ENCODE measurements around the gene ZC3H12D. TPM values are rescaled to one million over a fixed set of nuclear protein-coding genes. Genes with fewer than 3 reads are reported as not detected.

The ZC3H12D gene
- polyA plus RNA-seq, 3 donors = 0.96 to 4.7 (median 1.2) TPM

- peak overlapping the region; percentile 72 for H3K4me2 ChIP-seq (replicated peaks; ENCODE audit: extremely low read depth, low read length, poor library complexity, severe bottlenecking)
- DNase-seq = peak; percentile 50 to 68 (median 57)
- H3K4me1 Mint-ChIP-seq = peaks cover 62% of the 10 kb centered on the region
These were observed 1.5 kb downstream of the ZC3H12D start for GRCh38 chr6:149483334-149483725.

GRCh38 chr6:149482545-149483333 is 2.1 kb downstream of the ZC3H12D start:
- Histone ChIP-seq H2AFZ (ENCODE audit: insufficient read depth, low read depth, low read length, poor library complexity, severe bottlenecking) (peak overlapping the region; percentile 82), H3K4me2 (replicated peaks; ENCODE audit: extremely low read depth, low read length, poor library complexity, severe bottlenecking) (peak overlapping the region; percentile 72), H3K9ac (ENCODE audit: insufficient read depth, low read length, poor library complexity, severe bottlenecking) (peak overlapping the region; percentile 79), H4K20me1 (ENCODE audit: insufficient read depth, low read length) (no peaks in the 10 kb centered on the region), H3K27ac (ENCODE audit: low read depth in 1 of 2, low read length in 2 of 2) (peak overlapping the region; percentile 90 to 94), H3K4me1 (ENCODE audit: control insufficient read depth in 1 of 2, insufficient read depth in 2 of 2, low read length in 2 of 2) (peaks cover 54 to 55% of the 10 kb centered on the region in 2 donors), H3K4me3 (replicated peaks in 1 of 3; ENCODE audit: low read depth in 2 of 3, low read length in 3 of 3) (peak overlapping the region; percentile 58 to 73 (median 64)), H3K36me3 (replicated peaks in 1 of 2; ENCODE audit: control insufficient read depth in 1 of 2, insufficient read depth in 2 of 2, low read length in 2 of 2) (no peaks in the 10 kb centered on the region), H3K9me3 (replicated peaks in 1 of 2; ENCODE audit: control insufficient read depth in 1 of 2, insufficient read depth in 1 of 2, low read length in 2 of 2) (no peaks in the 10 kb centered on the region), H3K79me2 (ENCODE audit: insufficient read depth, low read length) (peaks cover 38% of the 10 kb centered on the region), H3K27me3 (ENCODE audit: control insufficient read depth in 2 of 2, insufficient read depth in 2 of 2, low read length in 2 of 2) (no peaks in the 10 kb centered on the region)
- peaks cover 60% of the 10 kb centered on the region for H3K4me1 Mint-ChIP-seq
- DNase-seq = peak; percentile 37 to 62 (median 58)
- H3K4me3 Mint-ChIP-seq = peak overlapping the region; percentile 83 to 92
- H3K36me3 Mint-ChIP-seq = peaks cover 6% of the 10 kb centered on the region in 2 donors
- 19% methylated on average over 6 of the region's 14 CpGs for WGBS (ENCODE audit: insufficient coverage)
- peak overlapping the region; percentile 92 to 99 (median 98) for H3K27ac Mint-ChIP-seq
- no peak for TF ChIP-seq CTCF (IDR thresholded peaks at IDR 0.05)
- H3K9me3 Mint-ChIP-seq = no peaks in the 10 kb centered on the region
- H3K27me3 Mint-ChIP-seq (ENCODE audit: low read depth in 3 of 3) = peaks cover 0 to 5% (median 0%) of the 10 kb centered on the region in 3 donors
- intact Hi-C loops (cut with micrococcal nuclease) = no loop called here

More at GRCh38 chr6:149483334-149483725, 1.5 kb downstream of the ZC3H12D start:
- Histone ChIP-seq H3K9ac (ENCODE audit: insufficient read depth, low read length, poor library complexity, severe bottlenecking) (peak overlapping the region; percentile 16), H3K9me3 (replicated peaks in 1 of 2; ENCODE audit: control insufficient read depth in 1 of 2, insufficient read depth in 1 of 2, low read length in 2 of 2) (no peaks in the 10 kb centered on the region), H4K20me1 (ENCODE audit: insufficient read depth, low read length) (no peaks in the 10 kb centered on the region), H3K4me1 (ENCODE audit: control insufficient read depth in 1 of 2, insufficient read depth in 2 of 2, low read length in 2 of 2) (peaks cover 54 to 55% of the 10 kb centered on the region in 2 donors), H3K4me3 (replicated peaks in 1 of 3; ENCODE audit: low read depth in 2 of 3, low read length in 3 of 3) (peak overlapping the region in 1 of 3 experiments; percentile 73), H3K27me3 (ENCODE audit: control insufficient read depth in 2 of 2, insufficient read depth in 2 of 2, low read length in 2 of 2) (no peaks in the 10 kb centered on the region), H2AFZ (ENCODE audit: insufficient read depth, low read depth, low read length, poor library complexity, severe bottlenecking) (peak overlapping the region; percentile 82), H3K79me2 (ENCODE audit: insufficient read depth, low read length) (peaks cover 33% of the 10 kb centered on the region), H3K27ac (ENCODE audit: low read depth in 1 of 2, low read length in 2 of 2) (peak overlapping the region; percentile 90 to 94), H3K36me3 (replicated peaks in 1 of 2; ENCODE audit: control insufficient read depth in 1 of 2, insufficient read depth in 2 of 2, low read length in 2 of 2) (no peaks in the 10 kb centered on the region)
- no peak for TF ChIP-seq CTCF (IDR thresholded peaks at IDR 0.05)
- Mint-ChIP-seq H3K4me3 (peak overlapping the region; percentile 83 to 92), H3K27ac (peak overlapping the region; percentile 92 to 99 (median 98)), H3K36me3 (peaks cover 6% of the 10 kb centered on the region in 2 donors), H3K9me3 (no peaks in the 10 kb centered on the region), H3K27me3 (ENCODE audit: low read depth in 3 of 3) (peaks cover 0 to 5% (median 0%) of the 10 kb centered on the region in 3 donors)
- intact Hi-C loops (cut with micrococcal nuclease) = no loop called here
- no CpG with 5 or more reads among the region's 3 CpGs for WGBS (ENCODE audit: insufficient coverage)
